Tibial nerve (tissue), 3 donors: ENCODE measurements around the gene METAP1D.

Experiments used
- CTCF ChIP-seq, 5 experiments: fragments of 200-600 bp in 3 of 5; fragments of 450-650 bp in 2 of 5; sonication (generic) in 3 of 5; IDR thresholded peaks; one replicate each; pipeline ENCODE4 v1.5.1; 2016 to 2019; ENCODE audit warnings: antibody characterized with exemption in 5 of 5, mild to moderate bottlenecking in 3 of 5, moderate library complexity in 2 of 5
- POLR2A ChIP-seq, 2 donors: fragments of 450-650 bp; IDR thresholded peaks; one replicate each; pipeline ENCODE4 v1.6.1; 2017; ENCODE audit warnings: antibody characterized with exemption in 2 of 2, mild to moderate bottlenecking in 2 of 2, moderate library complexity in 2 of 2

GRCh38 chr2:172065111-172065510 is 65.4 kb downstream of the METAP1D start:
- TF ChIP-seq CTCF (IDR thresholded peaks at IDR 0.05): no peak
- no peak for TF ChIP-seq POLR2A (IDR thresholded peaks at IDR 0.05)
